ENCODE measurements around the gene ZNF280D.
"Not testable (repeated sequence)": the region's sequence is repeated elsewhere in the genome, so short reads cannot be mapped to it uniquely, and the experiment has no call there.

Gene ZNF280D

GRCh38 chr15:56716334-56716733 lies 17.0 kb downstream of the ZNF280D start:
- DNase-seq (ENCODE audit: low spot score): no peak

GRCh38 chr15:56715220-56715619 lies 18.1 kb downstream of the ZNF280D start:
- no peak for DNase-seq (ENCODE audit: low spot score)

GRCh38 chr15:56709502-56709901 lies 23.8 kb downstream of the ZNF280D start:
- DNase-seq (ENCODE audit: low spot score): not testable (repeated sequence)

GRCh38 chr15:56699743-56700142 lies 33.6 kb downstream of the ZNF280D start:
- DNase-seq (ENCODE audit: low spot score): no peak

- no peak for DNase-seq (ENCODE audit: low spot score)
Measured at GRCh38 chr15:56698270-56698669, 35.0 kb downstream of the ZNF280D start.

GRCh38 chr15:56693761-56694160 lies 39.5 kb downstream of the ZNF280D start:
- DNase-seq (ENCODE audit: low spot score): no peak

GRCh38 chr15:56690733-56691132 lies 42.6 kb downstream of the ZNF280D start:
- no peak for DNase-seq (ENCODE audit: low spot score)

- DNase-seq (ENCODE audit: low spot score): peak; percentile 33
Measured at GRCh38 chr15:56683908-56684307, 49.4 kb downstream of the ZNF280D start.

- no peak for DNase-seq (ENCODE audit: low spot score)
Measured at GRCh38 chr15:56681113-56681512, 52.2 kb downstream of the ZNF280D start.

GRCh38 chr15:56679225-56679624 lies 54.1 kb downstream of the ZNF280D start:
- DNase-seq (ENCODE audit: low spot score): no peak

- no peak for DNase-seq (ENCODE audit: low spot score)
Measured at GRCh38 chr15:56678571-56678970, 54.7 kb downstream of the ZNF280D start.

- no peak for DNase-seq (ENCODE audit: low spot score)
Measured at GRCh38 chr15:56677271-56677670, 56.0 kb downstream of the ZNF280D start.

- no peak for DNase-seq (ENCODE audit: low spot score)
Measured at GRCh38 chr15:56675930-56676329, 57.4 kb downstream of the ZNF280D start.

GRCh38 chr15:56674857-56675256 lies 58.5 kb downstream of the ZNF280D start:
- no peak for DNase-seq (ENCODE audit: low spot score)

- DNase-seq (ENCODE audit: low spot score): no peak
Measured at GRCh38 chr15:56672721-56673120, 60.6 kb downstream of the ZNF280D start.

- DNase-seq (ENCODE audit: low spot score): no peak
Measured at GRCh38 chr15:56667517-56667916, 65.8 kb downstream of the ZNF280D start.

GRCh38 chr15:56660943-56661342 lies 72.4 kb downstream of the ZNF280D start:
- DNase-seq (ENCODE audit: low spot score): no peak

GRCh38 chr15:56659197-56659596 lies 74.1 kb downstream of the ZNF280D start:
- no peak for DNase-seq (ENCODE audit: low spot score)

- no peak for DNase-seq (ENCODE audit: low spot score)
Measured at GRCh38 chr15:56654624-56655023, 78.7 kb downstream of the ZNF280D start.

- no peak for DNase-seq (ENCODE audit: low spot score)
Measured at GRCh38 chr15:56654216-56654615, 79.1 kb downstream of the ZNF280D start.

GRCh38 chr15:56653787-56654186 lies 79.5 kb downstream of the ZNF280D start:
- DNase-seq (ENCODE audit: low spot score): no peak

GRCh38 chr15:56653107-56653506 lies 80.2 kb downstream of the ZNF280D start:
- no peak for DNase-seq (ENCODE audit: low spot score)

GRCh38 chr15:56648311-56648710 lies 85.0 kb downstream of the ZNF280D start:
- DNase-seq (ENCODE audit: low spot score): no peak

GRCh38 chr15:56640549-56640948 lies 92.8 kb downstream of the ZNF280D start:
- DNase-seq (ENCODE audit: low spot score): no peak

GRCh38 chr15:56640127-56640526 lies 93.2 kb downstream of the ZNF280D start:
- no peak for DNase-seq (ENCODE audit: low spot score)
